Measurements from ENCODE around the gene OR10G2.

GRCh38 chr14:21680072-21680471, 45.3 kb upstream of the OR10G2 start:
- TF ChIP-seq CTCF (optimal IDR thresholded peaks at IDR 0.05 in 1 of 3, IDR thresholded peaks at IDR 0.05 in 1 of 3, conservative IDR thresholded peaks at IDR 0.05 in 1 of 3; ENCODE audit: extremely low read depth in 1 of 3, insufficient read depth in 2 of 3, low read length in 3 of 3), result no peak
- TF ChIP-seq EZH2 (IDR thresholded peaks at IDR 0.05; ENCODE audit: low read length), result no peak
